C4-2B (cell line): ENCODE results near the gene C10orf143.

Experiments used
- CTCF ChIP-seq: fragments of 450-650 bp; conservative IDR thresholded peaks from 2 replicates; pipeline ENCODE4 v1.5.1; 2017; ENCODE audit warnings: mild to moderate bottlenecking
- ZFX ChIP-seq: fragments of 450-650 bp; IDR thresholded peaks from 2 replicates; pipeline ENCODE4 v1.6.1; 2017

- TF ChIP-seq CTCF (no peak), ZFX (no peak)
Measured at GRCh38 chr10:130079614-130080460, 30.8 kb downstream of the C10orf143 start.
